Progenitor cell of endocrine pancreas (in vitro differentiated cells): Measurements from ENCODE around the gene PAPPA2. TPM values are rescaled to one million over a fixed set of nuclear protein-coding genes. Genes with fewer than 3 reads are reported as not detected.

Source experiments
- DNase-seq: peaks from one replicate; pipeline ENCODE4 v3.0.0; 2021; ENCODE audit warnings: low spot score; ENCODE audit not compliant: unreplicated experiment
- H3K27ac Mint-ChIP-seq: 2 replicates; pipeline ENCODE4 v1.8.0; 2021; ENCODE audit warnings: mild to moderate bottlenecking, moderate library complexity, mixed read lengths
- H3K27me3 Mint-ChIP-seq: 2 replicates; pipeline ENCODE4 v1.8.0; 2021; ENCODE audit warnings: mixed read lengths
- H3K36me3 Mint-ChIP-seq: 2 replicates; pipeline ENCODE4 v1.8.0; 2022; ENCODE audit warnings: mixed read lengths; ENCODE audit not compliant: insufficient read depth
- H3K4me1 Mint-ChIP-seq: 2 replicates; pipeline ENCODE4 v1.8.0; 2021; ENCODE audit warnings: low read depth, mixed read lengths
- H3K4me3 Mint-ChIP-seq: 2 replicates; pipeline ENCODE4 v1.8.0; 2021; ENCODE audit warnings: low read depth, mild to moderate bottlenecking, moderate library complexity, mixed read lengths
- H3K9me3 Mint-ChIP-seq: 2 replicates; pipeline ENCODE4 v1.8.0; 2021; ENCODE audit warnings: low read depth, mixed read lengths
- total RNA-seq: library from RNA; stranded (reverse); gene quantifications from 2 replicates; pipeline ENCODE4 v1.2.1, GENCODE V29; 2021
- TF ChIP-seq, protein P1 (sequence below): fragments of 200-600 bp; sonication (generic); IDR thresholded peaks from one replicate; pipeline ENCODE4 v1.5.0; 2021; ENCODE audit warnings: antibody characterized with exemption, mild to moderate bottlenecking; ENCODE audit not compliant: unreplicated experiment

Gene PAPPA2
- total RNA-seq, 1 donor from 2014 or later = 4.1 TPM

DNA sequence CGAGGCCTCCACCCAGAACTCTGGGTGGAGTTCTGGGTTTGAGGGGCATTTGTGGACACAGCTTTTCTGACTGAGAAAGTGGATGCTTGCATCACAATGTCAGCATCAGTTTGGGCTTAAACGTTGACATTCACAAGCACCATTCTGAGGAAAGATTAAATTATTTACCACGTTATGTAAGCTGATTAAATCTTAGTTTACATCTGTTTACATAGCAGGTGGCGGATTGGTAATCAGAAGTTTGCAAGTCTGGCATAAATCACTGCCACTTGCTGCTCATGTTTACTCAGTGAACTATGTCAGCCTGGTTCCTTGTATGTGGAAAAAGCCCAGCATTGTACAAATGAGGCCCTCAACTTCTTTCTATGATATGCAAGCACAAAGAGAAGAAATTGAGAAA, 310.1 kb downstream of the PAPPA2 start:
- no peaks in the 10 kb centered on the region for H3K27me3 Mint-ChIP-seq
- TF ChIP-seq, protein P1, sequence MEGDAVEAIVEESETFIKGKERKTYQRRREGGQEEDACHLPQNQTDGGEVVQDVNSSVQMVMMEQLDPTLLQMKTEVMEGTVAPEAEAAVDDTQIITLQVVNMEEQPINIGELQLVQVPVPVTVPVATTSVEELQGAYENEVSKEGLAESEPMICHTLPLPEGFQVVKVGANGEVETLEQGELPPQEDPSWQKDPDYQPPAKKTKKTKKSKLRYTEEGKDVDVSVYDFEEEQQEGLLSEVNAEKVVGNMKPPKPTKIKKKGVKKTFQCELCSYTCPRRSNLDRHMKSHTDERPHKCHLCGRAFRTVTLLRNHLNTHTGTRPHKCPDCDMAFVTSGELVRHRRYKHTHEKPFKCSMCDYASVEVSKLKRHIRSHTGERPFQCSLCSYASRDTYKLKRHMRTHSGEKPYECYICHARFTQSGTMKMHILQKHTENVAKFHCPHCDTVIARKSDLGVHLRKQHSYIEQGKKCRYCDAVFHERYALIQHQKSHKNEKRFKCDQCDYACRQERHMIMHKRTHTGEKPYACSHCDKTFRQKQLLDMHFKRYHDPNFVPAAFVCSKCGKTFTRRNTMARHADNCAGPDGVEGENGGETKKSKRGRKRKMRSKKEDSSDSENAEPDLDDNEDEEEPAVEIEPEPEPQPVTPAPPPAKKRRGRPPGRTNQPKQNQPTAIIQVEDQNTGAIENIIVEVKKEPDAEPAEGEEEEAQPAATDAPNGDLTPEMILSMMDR = no peak
- no peak for DNase-seq
- H3K27ac Mint-ChIP-seq = no peak overlapping the region
- H3K4me3 Mint-ChIP-seq = no peak overlapping the region
- H3K9me3 Mint-ChIP-seq = no peaks in the 10 kb centered on the region
- no peaks in the 10 kb centered on the region for H3K36me3 Mint-ChIP-seq
- H3K4me1 Mint-ChIP-seq = peaks cover 50% of the 10 kb centered on the region

DNA sequence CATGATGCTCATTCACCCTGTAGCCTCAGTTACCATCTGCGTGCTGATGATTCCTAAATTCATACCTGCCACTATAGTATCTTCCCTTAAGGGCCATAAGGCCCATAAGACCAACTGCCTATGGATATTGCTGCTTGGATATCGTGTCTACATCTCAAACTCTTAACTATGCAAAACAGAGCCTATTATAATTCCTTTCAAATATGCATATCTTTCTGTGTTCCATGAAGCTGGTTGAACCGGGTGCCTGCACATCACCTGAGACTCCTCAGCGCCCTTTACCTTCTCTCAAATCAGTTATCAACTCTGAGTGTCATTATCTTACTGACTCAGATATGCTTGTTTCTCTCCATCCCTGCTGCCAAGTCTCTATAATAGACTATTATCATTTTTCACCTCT, 311.2 kb downstream of the PAPPA2 start:
- H3K4me3 Mint-ChIP-seq = no peak overlapping the region
- TF ChIP-seq, protein P1 = no peak
- H3K27me3 Mint-ChIP-seq = no peaks in the 10 kb centered on the region
- peak overlapping the region; percentile 46 for H3K27ac Mint-ChIP-seq
- peaks cover 57% of the 10 kb centered on the region for H3K4me1 Mint-ChIP-seq
- H3K36me3 Mint-ChIP-seq = no peaks in the 10 kb centered on the region
- DNase-seq = no peak
- no peaks in the 10 kb centered on the region for H3K9me3 Mint-ChIP-seq

DNA sequence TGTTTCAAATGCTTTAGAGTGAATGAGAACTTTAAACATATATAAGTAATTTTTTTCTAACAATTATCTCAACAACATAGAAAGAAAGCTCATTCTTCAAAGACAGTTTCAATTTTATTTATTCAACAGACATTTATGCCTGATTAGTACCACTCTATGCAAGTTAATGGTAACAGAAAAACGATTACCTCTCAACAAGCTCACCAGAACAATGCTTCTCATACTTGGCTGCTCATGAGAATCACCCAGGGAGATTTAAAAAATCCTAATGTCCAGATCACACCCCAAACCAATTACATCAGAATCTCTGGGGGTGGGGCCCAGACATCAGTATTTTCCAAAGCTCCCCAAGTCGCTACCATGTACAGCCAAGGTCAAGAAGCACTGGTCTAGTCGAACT, 312.4 kb downstream of the PAPPA2 start:
- no peak for DNase-seq
- Mint-ChIP-seq H3K27ac (peak overlapping the region; percentile 34), H3K4me1 (peaks cover 68% of the 10 kb centered on the region), H3K36me3 (no peaks in the 10 kb centered on the region), H3K9me3 (no peaks in the 10 kb centered on the region), H3K27me3 (no peaks in the 10 kb centered on the region), H3K4me3 (no peak overlapping the region)
- TF ChIP-seq, protein P1 = no peak

DNA sequence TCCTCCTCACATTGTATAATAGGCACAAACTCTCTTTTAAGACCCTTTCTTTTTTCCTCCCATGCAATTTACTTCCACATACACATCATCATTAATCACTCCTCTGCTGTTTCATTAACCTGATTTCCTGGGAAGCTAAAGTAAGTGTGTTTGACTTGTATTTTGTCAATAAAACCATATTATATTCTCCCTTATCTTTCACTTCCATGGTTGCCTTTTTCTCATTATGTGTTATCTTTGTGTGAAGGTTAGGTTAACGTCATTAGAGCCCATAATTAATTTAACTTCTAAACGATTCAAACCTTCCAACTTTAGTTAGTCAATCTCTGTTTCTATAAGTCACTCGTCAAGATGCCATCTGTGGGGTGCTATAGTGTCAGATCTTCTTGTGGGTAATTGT, 313.0 kb downstream of the PAPPA2 start:
- peak overlapping the region; percentile 34 for H3K27ac Mint-ChIP-seq
- H3K9me3 Mint-ChIP-seq = no peaks in the 10 kb centered on the region
- H3K4me3 Mint-ChIP-seq = no peak overlapping the region
- H3K27me3 Mint-ChIP-seq = no peaks in the 10 kb centered on the region
- TF ChIP-seq, protein P1 = no peak
- DNase-seq = no peak
- H3K4me1 Mint-ChIP-seq = peaks cover 71% of the 10 kb centered on the region
- no peaks in the 10 kb centered on the region for H3K36me3 Mint-ChIP-seq

DNA sequence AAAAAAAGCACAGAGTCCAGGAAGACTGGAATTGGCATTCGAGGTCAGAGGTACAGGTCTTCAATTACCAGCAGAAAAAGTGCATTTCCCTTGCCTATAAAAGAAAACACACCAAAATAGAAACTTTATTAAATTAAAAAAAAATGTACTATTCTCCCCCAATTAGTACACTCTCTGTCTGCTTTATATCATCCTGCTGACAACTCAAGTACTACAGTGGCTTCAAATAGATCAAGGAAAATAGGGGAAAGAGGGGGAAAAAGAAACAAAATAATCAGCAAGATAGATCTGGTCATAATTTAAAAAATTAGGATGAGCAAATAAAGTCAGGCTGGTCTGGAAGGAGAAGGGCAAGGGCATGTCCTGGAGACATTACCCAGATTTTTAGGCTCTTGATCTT, 315.1 kb downstream of the PAPPA2 start:
- H3K36me3 Mint-ChIP-seq = peaks cover 2% of the 10 kb centered on the region
- TF ChIP-seq, protein P1 = no peak
- H3K9me3 Mint-ChIP-seq = peaks cover 5% of the 10 kb centered on the region
- H3K27ac Mint-ChIP-seq = no peak overlapping the region
- DNase-seq = no peak
- peaks cover 65% of the 10 kb centered on the region for H3K4me1 Mint-ChIP-seq
- H3K4me3 Mint-ChIP-seq = no peak overlapping the region
- peaks cover 6% of the 10 kb centered on the region for H3K27me3 Mint-ChIP-seq
